Kidney epithelial cell (primary cell): ENCODE data around the gene TLCD3B. TPM values are rescaled to one million over a fixed set of nuclear protein-coding genes. Genes with fewer than 3 reads are reported as not detected.

Experiments
- DNase-seq: peaks from one replicate; pipeline ENCODE4 v3.0.0-alpha.2; 2010; ENCODE audit warnings: low read depth
- H3K27me3 ChIP-seq: 2 replicates; pipeline ENCODE4 v1.6.0; 2011; ENCODE audit warnings: low read length; ENCODE audit not compliant: control insufficient read depth, insufficient read depth
- H3K36me3 ChIP-seq: 2 replicates; pipeline ENCODE4 v1.5.1; 2011; ENCODE audit warnings: low read length; ENCODE audit not compliant: control insufficient read depth, insufficient read depth
- H3K4me3 ChIP-seq: 2 replicates; pipeline ENCODE4 v1.5.1; 2011; ENCODE audit warnings: low read depth, mild to moderate bottlenecking, control low read depth, low read length
- CTCF ChIP-seq: IDR thresholded peaks from 2 replicates; pipeline ENCODE4 v1.5.1; 2011; ENCODE audit warnings: mild to moderate bottlenecking, moderate library complexity, low read length, control low read depth, inconsistent platforms; ENCODE audit not compliant: insufficient read depth, poor library complexity, severe bottlenecking
- total RNA-seq: library from RNA; depleted of rRNA; stranded (reverse); fragments of >200 nt; gene quantifications from 2 replicates; pipeline ENCODE4 v1.2.3, GENCODE V29; 2015

TLCD3B gene
- total RNA-seq, 1 donor from 2014 or later: not detected

GRCh38 chr16:29995324-29995910 lies 35.7 kb downstream of the TLCD3B start, which contains the start of gene HIRIP3:
TSS of gene HIRIP3 (minus strand) at chr16:29995617. CDS start at chr16:29995605, 12 bp downstream.
- DNase-seq: no peak
- Histone ChIP-seq H3K36me3 (peaks cover 2% of the 10 kb centered on the region), H3K4me3 (peak within 1 kb of the TSS; percentile 96), H3K27me3 (no peaks in the 10 kb centered on the region)
- no peak for TF ChIP-seq CTCF

GRCh38 chr16:29994600-29995323 lies 36.3 kb downstream of the TLCD3B start:
- no peak for DNase-seq
- no peak for TF ChIP-seq CTCF
- Histone ChIP-seq H3K27me3 (no peaks in the 10 kb centered on the region), H3K36me3 (peaks cover 2% of the 10 kb centered on the region), H3K4me3 (peak overlapping the region; percentile 96)

- peaks cover 2% of the 10 kb centered on the region for H3K36me3 ChIP-seq
- no peak for TF ChIP-seq CTCF
- H3K4me3 ChIP-seq: no peak overlapping the region
- DNase-seq: no peak
- no peaks in the 10 kb centered on the region for H3K27me3 ChIP-seq
These were observed 37.0 kb downstream of the TLCD3B start for GRCh38 chr16:29993903-29994599.

- TF ChIP-seq CTCF: no peak
- no peak for DNase-seq
- Histone ChIP-seq H3K36me3 (peaks cover 2% of the 10 kb centered on the region), H3K27me3 (no peaks in the 10 kb centered on the region), H3K4me3 (no peak overlapping the region)
These were observed 37.7 kb downstream of the TLCD3B start for GRCh38 chr16:29993191-29993902.

GRCh38 chr16:29992344-29992967 lies 38.6 kb downstream of the TLCD3B start:
- H3K4me3 ChIP-seq: no peak overlapping the region
- TF ChIP-seq CTCF: no peak
- H3K27me3 ChIP-seq: no peaks in the 10 kb centered on the region
- no peak for DNase-seq
- peaks cover 2% of the 10 kb centered on the region for H3K36me3 ChIP-seq
